Endometrial microvascular endothelial cells (primary cell): Measurements from ENCODE around the gene RALGPS2. TPM values are rescaled to one million over a fixed set of nuclear protein-coding genes. Genes with fewer than 3 reads are reported as not detected.
"Not testable (repeated sequence)": the region's sequence is repeated elsewhere in the genome, so short reads cannot be mapped to it uniquely, and the experiment has no call there.

Experiments
- in situ Hi-C: cut with HindIII; loops from 2 replicates; pipeline ENCODE4 v1.10.0; 2017; ENCODE audit warnings: low sequenced_read_pairs, low pct_unique_long_range_greater_than_20kb; ENCODE audit errors: inconsistent ontology term
- total RNA-seq: library from RNA; depleted of rRNA; stranded (reverse); fragments of >200 nt; gene quantifications from one replicate; pipeline ENCODE4 v1.2.3, GENCODE V29; 2015; ENCODE audit errors: inconsistent ontology term

The RALGPS2 gene
- total RNA-seq, 1 donor from 2014 or later, result 19.5 TPM

- in situ Hi-C loops, result no loop called here
Observed at GRCh38 chr1:178946855-178947676, 222.0 kb downstream of the RALGPS2 start.

GRCh38 chr1:178947677-178947981 lies 222.6 kb downstream of the RALGPS2 start:
- in situ Hi-C loops, result no loop called here

GRCh38 chr1:178948676-178949075 lies 223.6 kb downstream of the RALGPS2 start:
- in situ Hi-C loops, result no loop called here

- in situ Hi-C loops, result not testable (repeated sequence)
Observed at GRCh38 chr1:178949866-178950265, 224.8 kb downstream of the RALGPS2 start.

- in situ Hi-C loops, result no loop called here
Observed at GRCh38 chr1:178951600-178951999, 226.6 kb downstream of the RALGPS2 start.

GRCh38 chr1:178953034-178953433 lies 228.0 kb downstream of the RALGPS2 start:
- in situ Hi-C loops, result no loop called here

- in situ Hi-C loops, result no loop called here
Observed at GRCh38 chr1:178953538-178954324, 228.7 kb downstream of the RALGPS2 start.

GRCh38 chr1:178954325-178954690 lies 229.3 kb downstream of the RALGPS2 start:
- in situ Hi-C loops, result no loop called here

- in situ Hi-C loops, result no loop called here
Observed at GRCh38 chr1:178954937-178955336, 229.9 kb downstream of the RALGPS2 start.

GRCh38 chr1:178955391-178955954 lies 230.4 kb downstream of the RALGPS2 start:
- in situ Hi-C loops, result no loop called here

- in situ Hi-C loops, result no loop called here
Observed at GRCh38 chr1:178958491-178958890, 233.4 kb downstream of the RALGPS2 start.

GRCh38 chr1:178959543-178960460 lies 234.8 kb downstream of the RALGPS2 start:
- in situ Hi-C loops, result no loop called here

GRCh38 chr1:178960482-178961240 lies 235.6 kb downstream of the RALGPS2 start:
- in situ Hi-C loops, result no loop called here

- in situ Hi-C loops, result no loop called here
Observed at GRCh38 chr1:178961331-178961730, 236.3 kb downstream of the RALGPS2 start.

GRCh38 chr1:178961868-178962267 lies 236.8 kb downstream of the RALGPS2 start:
- in situ Hi-C loops, result no loop called here

GRCh38 chr1:178962853-178963711 lies 238.0 kb downstream of the RALGPS2 start:
- in situ Hi-C loops, result no loop called here

- in situ Hi-C loops, result no loop called here
Observed at GRCh38 chr1:178964469-178965330, 239.7 kb downstream of the RALGPS2 start.
